Hematopoietic multipotent progenitor cell treated with erythropoietin and hydrocortisone succinate and interleukin-3 and kit ligand, for 15 days (in vitro differentiated cells): ENCODE measurements around the gene CAMK1.
"Not testable (repeated sequence)": the region's sequence is repeated elsewhere in the genome, so short reads cannot be mapped to it uniquely, and the experiment has no call there.

Experiments used
- DNase-seq: peaks from one replicate; pipeline ENCODE4 v3.0.0-alpha.2; 2015; ENCODE audit warnings: low spot score

Gene CAMK1

GRCh38 chr3:9776896-9777693 lies 7.3 kb upstream of the CAMK1 start:
- no peak for DNase-seq

GRCh38 chr3:9771007-9771406 lies 1.3 kb upstream of the CAMK1 start:
- DNase-seq = not testable (repeated sequence)

- DNase-seq = no peak
Measured at GRCh38 chr3:9770276-9770812, 597 bp upstream of the CAMK1 start.

- no peak for DNase-seq
Measured at GRCh38 chr3:9769012-9769411, 735 bp downstream of the CAMK1 start.

- no peak for DNase-seq
Measured at GRCh38 chr3:9768141-9768775, 1.5 kb downstream of the CAMK1 start.

GRCh38 chr3:9767418-9767817 lies 2.3 kb downstream of the CAMK1 start:
- no peak for DNase-seq

- DNase-seq = no peak
Measured at GRCh38 chr3:9765865-9766264, 3.9 kb downstream of the CAMK1 start.

- no peak for DNase-seq
Measured at GRCh38 chr3:9762871-9763270, 6.9 kb downstream of the CAMK1 start.

GRCh38 chr3:9761919-9762318 lies 7.8 kb downstream of the CAMK1 start:
- no peak for DNase-seq

- no peak for DNase-seq
Measured at GRCh38 chr3:9760779-9761505, 8.8 kb downstream of the CAMK1 start.

- no peak for DNase-seq
Measured at GRCh38 chr3:9757427-9757826, 12.3 kb downstream of the CAMK1 start.

- no peak for DNase-seq
Measured at GRCh38 chr3:9754678-9755077, 15.1 kb downstream of the CAMK1 start.

GRCh38 chr3:9750556-9751411 lies 19.0 kb downstream of the CAMK1 start:
- peak; percentile 14 for DNase-seq

GRCh38 chr3:9749645-9750555 lies 19.8 kb downstream of the CAMK1 start, which contains the start of gene OGG1:
OGG1 (plus strand) TSS chr3:9749952; CDS start chr3:9750287, 335 bp downstream.
- DNase-seq = peak; percentile 97

- no peak for DNase-seq
Measured at GRCh38 chr3:9749296-9749644, 20.5 kb downstream of the CAMK1 start.

GRCh38 chr3:9748031-9748430 lies 21.7 kb downstream of the CAMK1 start:
- no peak for DNase-seq

GRCh38 chr3:9747267-9747666 lies 22.5 kb downstream of the CAMK1 start:
- no peak for DNase-seq

- no peak for DNase-seq
Measured at GRCh38 chr3:9746330-9746729, 23.4 kb downstream of the CAMK1 start.

- DNase-seq = no peak
Measured at GRCh38 chr3:9745521-9745920, 24.2 kb downstream of the CAMK1 start.

GRCh38 chr3:9744162-9744561 lies 25.6 kb downstream of the CAMK1 start:
- no peak for DNase-seq

- DNase-seq = no peak
Measured at GRCh38 chr3:9743548-9743947, 26.2 kb downstream of the CAMK1 start.
